AG08396 (cell line): ENCODE data around the gene MAIP1.

Source experiments
- DNase-seq: peaks from one replicate; pipeline ENCODE4 v3.0.0; 2012; ENCODE audit warnings: low spot score, mixed read lengths

The MAIP1 gene

GRCh38 chr2:199991691-199992090 is 36.3 kb downstream of the MAIP1 start:
- no peak for DNase-seq

DNA sequence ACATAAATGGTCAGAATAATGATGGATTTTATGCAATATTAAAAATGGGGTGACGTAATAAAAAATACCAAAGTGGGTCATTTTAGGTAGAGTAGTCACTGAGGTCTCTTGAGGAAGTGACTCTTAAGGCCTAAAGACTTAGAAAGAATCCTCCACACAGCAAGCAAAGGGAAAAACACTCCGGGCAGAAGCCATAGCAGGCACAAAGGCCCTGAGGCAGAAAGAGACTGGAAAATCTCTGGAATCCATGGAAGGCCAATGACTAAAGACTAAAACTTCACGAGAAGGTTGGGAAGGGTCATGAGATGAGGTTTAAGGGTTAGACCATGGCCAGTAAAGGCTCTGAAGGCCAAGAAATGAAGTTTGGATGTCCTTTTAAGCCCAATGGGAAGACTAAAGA is 36.9 kb downstream of the MAIP1 start:
- no peak for DNase-seq

- DNase-seq, result no peak
Observed at GRCh38 chr2:199994371-199994770, 39.0 kb downstream of the MAIP1 start.

GRCh38 chr2:199994896-199995295 is 39.5 kb downstream of the MAIP1 start:
- DNase-seq, result no peak

DNA sequence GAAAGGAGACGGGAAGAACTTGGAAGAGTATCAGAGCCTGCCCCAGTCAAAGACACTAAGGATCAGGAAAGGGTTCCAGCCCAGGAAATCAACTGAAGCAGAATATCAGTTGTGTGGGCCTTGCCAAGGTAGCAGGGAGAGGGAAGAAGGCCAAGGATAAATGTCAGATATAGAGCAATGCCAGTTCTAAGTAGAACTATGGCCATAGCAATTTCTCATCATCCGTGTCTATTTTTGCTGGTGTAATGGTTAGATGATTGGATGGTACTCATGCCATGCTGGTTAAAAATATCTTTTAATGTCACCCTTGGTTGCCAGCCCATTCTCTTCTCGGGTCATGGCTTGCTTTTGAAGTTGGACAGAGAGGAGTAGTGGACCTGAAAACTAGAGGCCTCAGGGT is 41.9 kb downstream of the MAIP1 start:
- DNase-seq, result no peak

- no peak for DNase-seq
Observed at GRCh38 chr2:199999166-199999565, 43.8 kb downstream of the MAIP1 start.

DNA sequence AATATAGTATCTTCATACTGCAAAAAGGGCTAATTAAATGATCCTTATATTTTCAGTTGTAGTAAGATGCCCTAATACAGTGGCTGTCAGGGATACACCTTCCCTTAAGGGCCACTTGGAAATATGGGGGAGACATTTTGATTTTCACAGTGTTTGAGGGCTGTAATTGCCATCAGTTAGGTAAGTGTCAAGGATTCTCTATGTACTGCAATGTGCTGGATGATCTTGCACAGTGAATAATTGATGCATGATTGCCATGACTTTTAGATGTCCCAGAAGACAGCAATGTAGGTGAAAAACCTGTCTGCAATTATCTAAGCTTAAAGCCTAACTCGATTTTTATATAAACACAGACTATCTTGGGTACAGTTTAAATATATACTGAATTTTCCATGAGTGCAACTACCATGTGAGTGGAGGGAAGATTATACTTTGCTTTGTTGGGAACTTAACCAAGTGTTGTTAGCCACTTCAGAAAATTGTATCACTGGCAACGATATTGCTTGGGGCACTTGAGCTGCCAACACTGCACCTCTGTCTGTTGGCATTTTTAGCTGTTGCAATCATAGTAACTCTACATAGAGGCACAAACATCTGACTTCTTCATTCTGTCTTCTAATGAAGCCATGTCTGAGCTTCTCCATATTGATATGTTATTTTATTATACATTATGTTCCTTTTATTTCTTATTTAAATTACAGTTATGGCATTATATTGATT is 45.2 kb downstream of the MAIP1 start:
- no peak for DNase-seq

DNA sequence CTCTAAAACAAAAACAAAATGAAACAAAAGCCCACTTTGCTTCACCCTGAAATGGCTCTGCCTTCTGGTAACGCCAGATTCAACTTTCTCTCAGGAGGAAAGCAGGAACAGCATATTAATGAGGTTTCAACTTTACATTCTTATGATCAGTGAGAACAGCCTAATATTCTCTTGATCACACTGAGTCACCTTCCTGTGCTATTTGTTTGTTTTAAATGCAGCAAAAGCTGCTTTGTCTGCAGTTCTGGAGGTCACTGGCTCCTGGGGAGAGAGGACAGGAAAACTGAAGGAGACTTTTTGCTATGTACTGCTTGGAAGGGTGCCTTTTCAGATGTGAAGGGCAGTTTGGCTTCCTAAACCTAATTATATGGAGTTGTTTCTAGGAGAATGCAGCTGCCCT is 48.1 kb downstream of the MAIP1 start:
- DNase-seq, result no peak

- DNase-seq, result no peak
Observed at GRCh38 chr2:200005675-200006074, 50.3 kb downstream of the MAIP1 start.

- no peak for DNase-seq
Observed at GRCh38 chr2:200007306-200007705, 51.9 kb downstream of the MAIP1 start.

GRCh38 chr2:200012401-200012800 is 57.0 kb downstream of the MAIP1 start:
- DNase-seq, result no peak
